ENCODE results near the gene FAM110C. TPM values are rescaled to one million over a fixed set of nuclear protein-coding genes. Genes with fewer than 3 reads are reported as not detected.
"Not testable (repeated sequence)": the region's sequence is repeated elsewhere in the genome, so short reads cannot be mapped to it uniquely, and the experiment has no call there.

The FAM110C gene
- total and polyA plus RNA-seq, 2 donors (not counting 1 experiment from before 2014, with no cell fraction given): not detected

- DNase-seq (ENCODE audit: low read depth in 2 of 2): no peak
- H3K9me3 ChIP-seq (ENCODE audit: control insufficient read depth, insufficient read depth, low read depth, low read length): no peaks in the 10 kb centered on the region
- H3K27ac ChIP-seq (ENCODE audit: insufficient read depth, low read length): no peak overlapping the region
- TF ChIP-seq CTCF (conservative IDR thresholded peaks at IDR 0.05 in 1 of 2, IDR thresholded peaks at IDR 0.05 in 1 of 2; ENCODE audit: low read depth in 1 of 2, low read length in 2 of 2): no peak
- no peak for TF ChIP-seq EZH2 (IDR thresholded peaks at IDR 0.05; ENCODE audit: low read length, missing control alignments)
- no peak overlapping the region for H3K9ac ChIP-seq (ENCODE audit: insufficient read depth, low read length)
- no peaks in the 10 kb centered on the region for H4K20me1 ChIP-seq (ENCODE audit: control insufficient read depth, extremely low read depth, insufficient read depth, low read length)
- H3K4me1 ChIP-seq (ENCODE audit: control insufficient read depth, extremely low read depth, insufficient read depth, low read length): no peaks in the 10 kb centered on the region
- no peak overlapping the region for H3K4me2 ChIP-seq (ENCODE audit: extremely low read depth, insufficient read depth, low read length)
- H3K36me3 ChIP-seq (ENCODE audit: control insufficient read depth, insufficient read depth, low read length): no peaks in the 10 kb centered on the region
- H2AFZ ChIP-seq (ENCODE audit: low read length): no peak overlapping the region
- H3K4me3 ChIP-seq (replicated peaks in 1 of 4; ENCODE audit: control extremely low read depth in 1 of 4, insufficient read depth in 1 of 4, low read depth in 3 of 4, low read length in 4 of 4): no peak overlapping the region
- H3K27me3 ChIP-seq (ENCODE audit: control insufficient read depth, insufficient read depth, low read length): no peaks in the 10 kb centered on the region
- no peaks in the 10 kb centered on the region for H3K79me2 ChIP-seq (ENCODE audit: control insufficient read depth, insufficient read depth, low read length)
Observed at GRCh38 chr2:69366-70344, 23.4 kb upstream of the FAM110C start.

- not testable (repeated sequence) for H3K4me2 ChIP-seq (ENCODE audit: extremely low read depth, insufficient read depth, low read length); DNase-seq (ENCODE audit: low read depth in 2 of 2); H3K9me3 ChIP-seq (ENCODE audit: control insufficient read depth, insufficient read depth, low read depth, low read length); H3K36me3 ChIP-seq (ENCODE audit: control insufficient read depth, insufficient read depth, low read length); H2AFZ ChIP-seq (ENCODE audit: low read length); H3K4me1 ChIP-seq (ENCODE audit: control insufficient read depth, extremely low read depth, insufficient read depth, low read length); H4K20me1 ChIP-seq (ENCODE audit: control insufficient read depth, extremely low read depth, insufficient read depth, low read length); H3K9ac ChIP-seq (ENCODE audit: insufficient read depth, low read length); H3K27me3 ChIP-seq (ENCODE audit: control insufficient read depth, insufficient read depth, low read length); H3K27ac ChIP-seq (ENCODE audit: insufficient read depth, low read length); H3K4me3 ChIP-seq (replicated peaks in 1 of 4; ENCODE audit: control extremely low read depth in 1 of 4, insufficient read depth in 1 of 4, low read depth in 3 of 4, low read length in 4 of 4); H3K79me2 ChIP-seq (ENCODE audit: control insufficient read depth, insufficient read depth, low read length)
Observed at GRCh38 chr2:68637-69036, 22.3 kb upstream of the FAM110C start.

DNA sequence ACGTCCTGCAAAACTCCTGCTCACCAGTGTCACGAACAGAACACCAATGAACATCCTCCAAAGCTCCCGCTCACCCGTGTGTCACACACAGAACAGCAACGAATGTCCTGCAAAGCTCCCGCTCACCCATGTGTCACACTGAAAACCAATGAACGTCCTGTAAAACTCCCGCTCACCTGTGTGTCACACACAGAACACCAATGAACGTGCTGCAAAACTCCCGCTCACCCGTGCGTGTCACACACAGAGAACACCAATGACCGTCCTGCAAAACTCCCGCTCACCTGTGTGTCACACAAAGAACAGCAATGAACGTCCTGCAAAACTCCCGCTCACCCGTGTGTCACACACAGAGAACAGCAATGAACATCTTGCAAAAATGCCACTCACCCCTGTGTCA is 20.5 kb upstream of the FAM110C start:
- no peak overlapping the region for H3K27ac ChIP-seq (ENCODE audit: insufficient read depth, low read length)
- TF ChIP-seq CTCF (conservative IDR thresholded peaks at IDR 0.05 in 1 of 2, IDR thresholded peaks at IDR 0.05 in 1 of 2; ENCODE audit: low read depth in 1 of 2, low read length in 2 of 2): no peak
- TF ChIP-seq EZH2 (IDR thresholded peaks at IDR 0.05; ENCODE audit: low read length, missing control alignments): no peak
- no peaks in the 10 kb centered on the region for H3K4me1 ChIP-seq (ENCODE audit: control insufficient read depth, extremely low read depth, insufficient read depth, low read length)
- no peak overlapping the region for H3K4me2 ChIP-seq (ENCODE audit: extremely low read depth, insufficient read depth, low read length)
- H3K27me3 ChIP-seq (ENCODE audit: control insufficient read depth, insufficient read depth, low read length): no peaks in the 10 kb centered on the region
- no peak for DNase-seq (ENCODE audit: low read depth in 2 of 2)
- H3K36me3 ChIP-seq (ENCODE audit: control insufficient read depth, insufficient read depth, low read length): no peaks in the 10 kb centered on the region
- H4K20me1 ChIP-seq (ENCODE audit: control insufficient read depth, extremely low read depth, insufficient read depth, low read length): no peaks in the 10 kb centered on the region
- no peak overlapping the region for H3K9ac ChIP-seq (ENCODE audit: insufficient read depth, low read length)
- no peaks in the 10 kb centered on the region for H3K9me3 ChIP-seq (ENCODE audit: control insufficient read depth, insufficient read depth, low read depth, low read length)
- no peak overlapping the region for H3K4me3 ChIP-seq (replicated peaks in 1 of 4; ENCODE audit: control extremely low read depth in 1 of 4, insufficient read depth in 1 of 4, low read depth in 3 of 4, low read length in 4 of 4)
- H2AFZ ChIP-seq (ENCODE audit: low read length): no peak overlapping the region
- H3K79me2 ChIP-seq (ENCODE audit: control insufficient read depth, insufficient read depth, low read length): no peaks in the 10 kb centered on the region
